ENCODE data around the gene TRIM28. TPM values are rescaled to one million over a fixed set of nuclear protein-coding genes. Genes with fewer than 3 reads are reported as not detected.

Gene TRIM28
- total RNA-seq, 2 experiments from 2014 or later, result 549 to 553 TPM

DNA sequence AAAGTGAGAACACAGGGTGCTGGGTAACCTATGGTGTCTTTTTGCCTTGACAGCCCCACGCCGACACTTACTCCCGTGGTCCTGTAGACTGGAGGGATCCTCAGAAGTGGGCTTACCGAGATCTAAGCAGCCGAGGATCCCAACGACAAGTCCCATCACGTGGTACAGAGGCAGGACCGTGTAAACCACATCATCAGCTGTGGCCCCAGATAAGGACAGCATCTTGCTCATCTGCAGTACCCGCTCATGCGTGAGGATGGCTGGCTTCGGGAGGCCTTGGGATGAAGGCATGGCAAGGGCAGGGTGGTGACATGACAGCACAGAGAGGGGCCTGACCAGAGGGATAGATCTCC lies 34.2 kb upstream of the TRIM28 start:
- no peaks in the 10 kb centered on the region for H3K27me3 Mint-ChIP-seq
- H3K4me1 Mint-ChIP-seq (ENCODE audit: low read depth), result peaks cover 11% of the 10 kb centered on the region
- intact Hi-C loops (cut with DNase I, micrococcal nuclease), result no loop called here
- no peak overlapping the region for H3K4me3 ChIP-seq (ENCODE audit: low read length)
- CTCF ChIA-PET, result no interaction called here
- no peak overlapping the region for H3K27ac ChIP-seq (ENCODE audit: low read depth in 1 of 2, low read length in 2 of 2)
- peaks cover 0 to 33% of the 10 kb centered on the region in 2 experiments for H3K9me3 ChIP-seq (ENCODE audit: control insufficient read depth in 1 of 2, insufficient read depth in 1 of 2, low read length in 2 of 2)
- POLR2A ChIA-PET, result interaction anchor here (1.1 kb wide), 1 partner anchor 8 kb away, joined by 3 read pairs; no protein-coding TSS in a partner anchor
- no peaks in the 10 kb centered on the region for H3K27me3 ChIP-seq (ENCODE audit: control insufficient read depth in 1 of 2, insufficient read depth in 2 of 2, low read length in 2 of 2)
- H3K4me1 ChIP-seq (ENCODE audit: insufficient read depth, low read length), result peaks cover 13% of the 10 kb centered on the region
- no peak overlapping the region for H3K27ac Mint-ChIP-seq
- peaks cover 3% of the 10 kb centered on the region for H3K9me3 Mint-ChIP-seq
- TF ChIP-seq, protein P1, sequence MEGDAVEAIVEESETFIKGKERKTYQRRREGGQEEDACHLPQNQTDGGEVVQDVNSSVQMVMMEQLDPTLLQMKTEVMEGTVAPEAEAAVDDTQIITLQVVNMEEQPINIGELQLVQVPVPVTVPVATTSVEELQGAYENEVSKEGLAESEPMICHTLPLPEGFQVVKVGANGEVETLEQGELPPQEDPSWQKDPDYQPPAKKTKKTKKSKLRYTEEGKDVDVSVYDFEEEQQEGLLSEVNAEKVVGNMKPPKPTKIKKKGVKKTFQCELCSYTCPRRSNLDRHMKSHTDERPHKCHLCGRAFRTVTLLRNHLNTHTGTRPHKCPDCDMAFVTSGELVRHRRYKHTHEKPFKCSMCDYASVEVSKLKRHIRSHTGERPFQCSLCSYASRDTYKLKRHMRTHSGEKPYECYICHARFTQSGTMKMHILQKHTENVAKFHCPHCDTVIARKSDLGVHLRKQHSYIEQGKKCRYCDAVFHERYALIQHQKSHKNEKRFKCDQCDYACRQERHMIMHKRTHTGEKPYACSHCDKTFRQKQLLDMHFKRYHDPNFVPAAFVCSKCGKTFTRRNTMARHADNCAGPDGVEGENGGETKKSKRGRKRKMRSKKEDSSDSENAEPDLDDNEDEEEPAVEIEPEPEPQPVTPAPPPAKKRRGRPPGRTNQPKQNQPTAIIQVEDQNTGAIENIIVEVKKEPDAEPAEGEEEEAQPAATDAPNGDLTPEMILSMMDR (IDR thresholded peaks at IDR 0.05), result no peak
- no peak overlapping the region for H3K4me3 Mint-ChIP-seq
- DNase-seq, result no peak
- H3K36me3 Mint-ChIP-seq (ENCODE audit: low read depth), result peaks cover 3% of the 10 kb centered on the region
- no peak for ATAC-seq (ENCODE audit: poor library complexity)
- H3K36me3 ChIP-seq (ENCODE audit: insufficient read depth, low read length), result no peaks in the 10 kb centered on the region

DNA sequence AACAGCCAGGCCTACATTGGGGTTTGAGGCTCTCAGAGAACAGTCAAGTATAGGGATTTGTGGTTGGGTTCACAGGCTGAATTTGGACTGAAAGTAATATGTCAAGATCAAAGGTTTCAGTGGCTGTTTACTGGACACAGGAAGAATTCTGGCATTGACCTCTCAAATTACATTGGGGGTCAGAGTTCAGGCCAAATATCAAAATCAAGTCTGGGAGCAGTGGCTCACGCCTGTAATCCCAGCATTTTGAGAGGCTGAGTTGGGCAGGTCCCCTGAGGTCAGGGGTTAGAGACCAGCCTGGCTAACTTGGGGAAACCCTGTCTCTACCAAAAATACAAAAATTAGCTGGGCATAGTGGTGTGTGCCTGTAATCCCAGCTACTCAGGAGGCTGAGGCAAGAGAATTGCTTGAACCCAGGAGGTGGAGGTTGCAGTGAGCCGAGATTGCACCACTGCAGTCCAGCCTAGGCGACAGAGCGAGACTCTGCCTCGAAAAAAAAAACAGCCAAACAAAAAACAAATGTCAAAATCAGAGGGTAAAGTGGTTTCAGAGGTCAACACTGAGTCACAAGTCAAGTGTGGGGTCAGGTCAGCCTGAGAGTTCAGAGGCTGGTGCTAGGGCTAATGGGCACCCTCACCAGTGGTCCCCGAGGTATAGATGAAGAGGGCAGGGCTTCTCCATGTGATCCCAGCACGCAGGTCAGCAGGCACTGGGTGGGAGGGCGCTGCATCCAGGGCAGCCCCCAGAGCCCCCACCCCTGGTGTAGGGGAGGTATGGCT lies 33.6 kb upstream of the TRIM28 start:
- no peaks in the 10 kb centered on the region for H3K27me3 ChIP-seq (ENCODE audit: control insufficient read depth in 1 of 2, insufficient read depth in 2 of 2, low read length in 2 of 2)
- no peak overlapping the region for H3K4me3 ChIP-seq (ENCODE audit: low read length)
- H3K36me3 ChIP-seq (ENCODE audit: insufficient read depth, low read length), result no peaks in the 10 kb centered on the region
- intact Hi-C loops (cut with DNase I, micrococcal nuclease), result no loop called here
- Mint-ChIP-seq H3K27ac (no peak overlapping the region), H3K4me3 (no peak overlapping the region), H3K27me3 (no peaks in the 10 kb centered on the region), H3K9me3 (peaks cover 3% of the 10 kb centered on the region), H3K4me1 (ENCODE audit: low read depth) (peaks cover 14% of the 10 kb centered on the region), H3K36me3 (ENCODE audit: low read depth) (peaks cover 3% of the 10 kb centered on the region)
- TF ChIP-seq, protein P1 (IDR thresholded peaks at IDR 0.05), result no peak
- ATAC-seq (ENCODE audit: poor library complexity) (no peak), DNase-seq (no peak)
- H3K4me1 ChIP-seq (ENCODE audit: insufficient read depth, low read length), result peaks cover 15% of the 10 kb centered on the region
- ChIA-PET CTCF (no interaction called here), POLR2A (interaction anchor here (1.1 kb wide), 1 partner anchor 8 kb away, joined by 3 read pairs; no protein-coding TSS in a partner anchor)
- H3K27ac ChIP-seq (ENCODE audit: low read depth in 1 of 2, low read length in 2 of 2), result no peak overlapping the region
- H3K9me3 ChIP-seq (ENCODE audit: control insufficient read depth in 1 of 2, insufficient read depth in 1 of 2, low read length in 2 of 2), result peaks cover 0 to 27% of the 10 kb centered on the region in 2 experiments

DNA sequence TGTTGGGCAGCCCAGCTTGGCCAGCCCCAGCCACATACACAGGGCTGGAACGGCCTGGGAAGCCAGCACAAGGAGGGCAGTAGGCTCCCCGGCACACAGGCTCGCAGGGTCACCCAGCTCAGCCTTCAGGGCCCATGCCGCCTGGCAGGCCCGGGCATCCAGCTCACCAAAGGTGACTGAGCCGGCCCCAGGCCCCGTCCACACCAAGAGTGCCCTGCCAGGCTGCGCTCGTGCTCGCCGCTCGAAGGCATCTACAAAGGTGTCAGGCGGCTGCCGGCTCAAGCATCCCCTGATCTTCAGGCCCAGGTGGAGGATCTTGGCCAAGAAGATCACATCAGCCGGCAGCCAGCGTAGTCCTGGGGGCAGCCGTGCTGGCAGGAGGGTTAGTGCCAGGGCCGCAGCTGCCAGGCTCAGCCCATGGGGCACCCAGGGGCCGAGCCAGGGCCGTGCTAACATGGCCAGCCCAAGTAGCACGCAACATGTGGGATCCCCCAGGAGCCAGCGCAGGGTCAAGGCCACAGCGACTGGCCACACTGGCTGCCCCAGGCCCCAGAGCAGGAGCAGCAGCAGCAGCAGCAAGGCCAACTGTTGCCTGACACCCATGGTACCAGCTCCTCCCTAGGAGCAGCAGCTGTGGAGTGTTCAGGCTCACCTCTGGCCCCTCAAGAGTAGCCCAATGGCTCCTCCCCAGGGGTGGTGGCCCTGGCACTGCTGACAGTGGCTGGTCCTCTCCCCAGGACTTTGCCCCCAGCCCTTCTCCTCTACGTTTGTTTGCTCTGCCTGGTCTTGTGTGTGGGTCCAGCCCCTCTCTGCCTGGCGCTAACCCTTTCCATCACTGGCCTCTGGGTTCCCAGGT lies 32.3 kb upstream of the TRIM28 start, which contains the start of gene SLC27A5:
Gene SLC27A5, minus strand, starts transcription at position 640 of the 856 bp plus-strand sequence. Its CDS starts 37 bp downstream, at position 603.
- H3K36me3 ChIP-seq (ENCODE audit: insufficient read depth, low read length), result peaks cover 12% of the 10 kb centered on the region
- peaks cover 7% of the 10 kb centered on the region for H3K36me3 Mint-ChIP-seq (ENCODE audit: low read depth)
- no peak within 1 kb of the TSS for H3K4me3 Mint-ChIP-seq
- intact Hi-C loops (cut with DNase I, micrococcal nuclease), result no loop called here
- DNase-seq (peak in 1 of 14 experiments; percentile 24), ATAC-seq (ENCODE audit: poor library complexity) (no peak)
- H3K27ac Mint-ChIP-seq, result no peak within 1 kb of the TSS
- TF ChIP-seq, protein P1 (IDR thresholded peaks at IDR 0.05), result no peak
- peaks cover 26% of the 10 kb centered on the region for H3K4me1 ChIP-seq (ENCODE audit: insufficient read depth, low read length)
- POLR2A ChIA-PET, result no interaction called here
- no peak within 1 kb of the TSS for H3K4me3 ChIP-seq (ENCODE audit: low read length)
- no peaks in the 10 kb centered on the region for H3K27me3 ChIP-seq (ENCODE audit: control insufficient read depth in 1 of 2, insufficient read depth in 2 of 2, low read length in 2 of 2)
- H3K9me3 ChIP-seq (ENCODE audit: control insufficient read depth in 1 of 2, insufficient read depth in 1 of 2, low read length in 2 of 2), result peaks cover 0 to 15% of the 10 kb centered on the region in 2 experiments
- CTCF ChIA-PET, result interaction anchor here (0.6 kb wide), 1 partner anchor 48 kb away, joined by 4 read pairs; no protein-coding TSS in a partner anchor
- no peak within 1 kb of the TSS for H3K27ac ChIP-seq (ENCODE audit: low read depth in 1 of 2, low read length in 2 of 2)
- H3K4me1 Mint-ChIP-seq (ENCODE audit: low read depth), result peaks cover 22% of the 10 kb centered on the region
- no peaks in the 10 kb centered on the region for H3K27me3 Mint-ChIP-seq
- H3K9me3 Mint-ChIP-seq, result peaks cover 3% of the 10 kb centered on the region
